HG03354 (cell line): ENCODE data around the gene HLA-DQA2.
"Not testable (repeated sequence)": the region's sequence is repeated elsewhere in the genome, so short reads cannot be mapped to it uniquely, and the experiment has no call there.

Experiments used
- ATAC-seq: cut with Tn5 transposase; IDR thresholded peaks from one replicate; pipeline ENCODE4 v1.9.1; 2021; ENCODE audit warnings: mild to moderate bottlenecking; ENCODE audit not compliant: unreplicated experiment, poor library complexity, severe bottlenecking

Gene HLA-DQA2

DNA sequence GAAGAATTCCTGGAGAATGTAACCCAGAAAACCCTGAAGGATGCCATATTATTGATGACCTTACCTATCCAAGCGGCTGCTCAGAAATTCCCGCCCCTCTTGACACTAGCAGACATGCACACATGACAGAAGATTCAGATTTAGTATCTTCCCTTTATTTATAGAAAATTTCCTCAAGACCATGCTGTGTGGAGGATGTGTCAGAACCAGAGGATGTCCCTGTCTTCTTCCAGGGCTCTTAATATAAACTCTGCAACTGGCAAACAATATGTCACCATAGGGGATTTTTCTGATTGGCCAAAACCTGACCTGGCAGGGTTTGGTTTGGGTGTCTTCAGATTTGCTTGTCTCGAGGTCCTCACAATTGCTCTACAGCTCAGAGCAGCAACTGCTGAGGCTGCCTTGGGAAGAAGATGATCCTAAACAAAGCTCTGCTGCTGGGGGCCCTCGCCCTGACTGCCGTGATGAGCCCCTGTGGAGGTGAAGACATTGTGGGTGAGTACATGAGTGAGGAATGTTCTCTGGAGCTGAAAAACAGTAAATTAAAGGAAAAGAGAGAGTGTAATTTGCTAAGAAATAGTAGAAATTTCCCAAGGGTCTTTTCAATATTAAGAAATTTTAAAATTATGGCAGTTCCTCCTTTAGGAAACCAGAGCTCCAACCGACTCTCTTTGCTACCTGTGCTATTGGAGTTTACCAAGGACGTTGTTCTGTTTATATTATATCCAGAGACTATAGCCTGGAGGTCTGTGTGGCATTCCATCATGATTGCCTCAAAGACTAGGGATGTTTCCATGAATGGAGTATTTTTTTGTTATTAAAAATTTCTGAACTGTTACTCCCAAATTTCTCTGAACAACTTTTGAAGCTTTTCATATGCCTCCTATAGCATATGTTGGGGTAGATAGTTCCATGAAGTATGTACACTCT is at the start of gene HLA-DQA2:
Gene HLA-DQA2, plus strand, starts transcription at position 361 of the 930 bp plus-strand sequence. Its CDS starts 53 bp downstream, at position 414.
- ATAC-seq: no peak

GRCh38 chr6:32692019-32692418 is 49.2 kb upstream of the HLA-DQA2 start:
- no peak for ATAC-seq

GRCh38 chr6:32697031-32697430 is 44.2 kb upstream of the HLA-DQA2 start:
- ATAC-seq: no peak

DNA sequence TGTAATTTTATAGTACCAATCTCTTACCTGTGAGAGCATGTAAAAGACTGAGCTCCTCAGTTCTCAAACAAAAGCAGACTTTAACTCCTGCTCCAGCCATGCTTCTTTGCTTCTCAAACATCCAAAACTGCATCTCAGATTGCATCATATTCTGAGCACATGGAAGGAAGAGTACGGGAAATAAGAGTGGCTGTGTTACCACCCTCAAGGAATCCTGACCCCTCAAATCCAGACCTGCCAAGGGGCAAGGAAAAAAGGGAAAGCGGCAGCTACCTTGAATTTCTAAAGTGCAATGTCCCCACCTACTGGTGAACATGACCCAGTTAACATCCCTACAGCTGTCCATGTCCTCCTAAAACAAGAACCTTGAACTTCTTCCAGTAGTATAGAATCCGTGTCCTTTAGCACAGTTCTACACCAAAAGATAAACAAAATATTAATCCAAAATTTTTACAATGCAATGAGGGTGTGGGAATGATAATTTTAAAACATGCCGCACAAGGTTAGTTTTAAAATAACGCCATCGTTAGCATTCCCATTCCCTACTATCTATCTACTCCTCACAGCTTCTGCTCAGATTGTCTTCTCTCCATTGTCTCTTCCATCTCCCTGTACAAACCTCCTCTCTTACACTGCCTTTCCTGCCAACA is 40.7 kb upstream of the HLA-DQA2 start:
- no peak for ATAC-seq

DNA sequence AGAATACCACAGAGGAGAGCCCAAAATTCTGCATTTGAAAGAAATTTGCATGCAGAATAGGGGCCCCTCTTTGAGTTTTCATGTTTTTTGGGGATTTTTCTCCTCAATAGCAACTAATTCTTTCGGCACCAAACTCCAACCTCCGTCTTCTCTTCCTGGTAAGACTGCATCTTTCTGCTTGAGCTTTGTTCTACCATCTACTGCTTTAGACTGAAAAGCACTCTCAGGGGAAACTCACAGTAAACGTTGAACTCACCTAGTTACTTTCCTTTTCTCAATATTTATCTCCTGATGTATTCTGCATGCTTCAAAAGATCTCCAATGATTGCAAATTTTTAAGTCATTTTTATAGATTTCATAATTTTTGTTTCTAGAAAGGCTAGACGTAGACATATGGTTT is 37.8 kb upstream of the HLA-DQA2 start:
- ATAC-seq: no peak

DNA sequence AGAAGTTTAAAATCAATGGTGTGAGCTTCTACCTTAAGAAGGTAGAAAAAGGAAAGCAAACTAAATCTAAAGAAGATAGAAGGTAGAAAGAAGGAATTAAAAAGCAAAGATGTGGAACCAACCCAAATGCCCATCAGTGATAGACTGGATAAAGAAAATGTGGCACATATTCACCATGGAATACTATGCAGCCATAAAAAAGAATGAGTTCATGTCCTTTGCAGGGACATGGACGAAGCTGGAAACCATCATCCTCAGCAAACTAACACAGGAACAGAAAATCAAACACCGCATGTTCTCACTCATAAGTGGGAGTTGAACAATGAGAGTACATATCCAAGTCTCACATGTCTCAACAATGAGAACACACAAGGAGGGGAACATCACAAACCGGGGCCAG is 36.0 kb upstream of the HLA-DQA2 start:
- ATAC-seq: not testable (repeated sequence)

- no peak for ATAC-seq
Measured at GRCh38 chr6:32709625-32710024, 31.6 kb upstream of the HLA-DQA2 start.

GRCh38 chr6:32713241-32713640 is 27.9 kb upstream of the HLA-DQA2 start:
- ATAC-seq: no peak

- no peak for ATAC-seq
Measured at GRCh38 chr6:32716396-32716795, 24.8 kb upstream of the HLA-DQA2 start.

DNA sequence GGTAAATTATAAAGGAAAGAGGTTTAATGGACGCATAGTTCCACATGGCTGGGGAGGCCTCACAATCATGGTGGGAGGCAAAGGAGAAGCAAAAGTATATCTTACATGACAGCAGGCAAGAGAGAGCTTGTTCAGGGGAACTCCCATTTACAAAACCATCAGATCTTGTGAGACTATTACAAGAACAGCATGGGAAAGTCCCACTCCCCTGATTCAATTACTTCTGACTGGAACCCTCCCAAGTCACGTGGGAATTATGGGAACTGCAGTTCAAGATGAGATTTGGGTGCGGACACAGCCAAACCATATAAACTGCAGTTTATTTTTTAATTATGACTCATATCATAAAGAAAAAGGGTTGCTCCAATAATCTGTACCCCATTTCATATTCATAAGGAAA is 22.3 kb upstream of the HLA-DQA2 start:
- no peak for ATAC-seq

DNA sequence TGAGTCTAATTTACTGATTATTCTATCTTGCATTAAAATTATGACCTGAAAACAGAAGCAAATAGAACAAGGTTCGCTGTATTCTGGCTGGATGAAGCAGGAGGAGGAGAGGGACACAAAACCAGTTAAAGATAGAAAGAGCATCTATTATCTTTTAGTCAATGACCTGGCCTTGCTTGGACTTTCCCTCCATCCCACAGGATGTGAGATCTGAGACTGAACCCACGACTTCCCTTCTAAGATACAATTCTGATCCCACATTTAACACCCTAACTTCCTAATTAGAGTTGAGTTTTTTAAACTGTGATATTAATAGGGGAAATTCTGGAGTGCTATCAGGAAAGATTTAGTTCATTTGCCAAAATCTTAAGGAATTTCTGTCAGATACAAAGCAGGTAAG is 3.1 kb upstream of the HLA-DQA2 start:
- ATAC-seq: no peak

- no peak for ATAC-seq
Measured at GRCh38 chr6:32742374-32742773, 1.2 kb downstream of the HLA-DQA2 start.

- no peak for ATAC-seq
Measured at GRCh38 chr6:32744776-32745175, 3.6 kb downstream of the HLA-DQA2 start.

GRCh38 chr6:32745649-32746048 is 4.5 kb downstream of the HLA-DQA2 start:
- not testable (repeated sequence) for ATAC-seq

- ATAC-seq: no peak
Measured at GRCh38 chr6:32752580-32752979, 11.4 kb downstream of the HLA-DQA2 start.

DNA sequence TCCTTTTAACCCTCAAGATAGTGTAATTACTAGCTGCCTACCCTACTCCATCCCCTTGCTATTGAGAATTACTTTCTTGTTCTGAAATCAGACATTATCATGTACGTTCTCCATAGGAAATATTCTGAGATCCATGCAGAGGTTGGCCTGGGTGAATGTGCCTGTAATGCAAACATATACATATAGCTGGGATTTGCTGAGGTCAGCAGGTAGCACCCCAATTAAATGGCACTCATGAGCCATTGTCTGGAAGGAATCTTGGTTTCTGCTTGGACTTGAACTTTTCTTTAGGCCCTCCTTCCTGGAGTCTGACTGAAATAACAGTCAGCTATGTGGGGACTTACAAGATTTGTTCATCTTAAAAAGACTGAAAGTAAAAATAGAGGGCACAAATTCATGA is 18.5 kb downstream of the HLA-DQA2 start:
- ATAC-seq: no peak

GRCh38 chr6:32761072-32761471 is 19.9 kb downstream of the HLA-DQA2 start:
- no peak for ATAC-seq

GRCh38 chr6:32761548-32761947 is 20.4 kb downstream of the HLA-DQA2 start:
- no peak for ATAC-seq

DNA sequence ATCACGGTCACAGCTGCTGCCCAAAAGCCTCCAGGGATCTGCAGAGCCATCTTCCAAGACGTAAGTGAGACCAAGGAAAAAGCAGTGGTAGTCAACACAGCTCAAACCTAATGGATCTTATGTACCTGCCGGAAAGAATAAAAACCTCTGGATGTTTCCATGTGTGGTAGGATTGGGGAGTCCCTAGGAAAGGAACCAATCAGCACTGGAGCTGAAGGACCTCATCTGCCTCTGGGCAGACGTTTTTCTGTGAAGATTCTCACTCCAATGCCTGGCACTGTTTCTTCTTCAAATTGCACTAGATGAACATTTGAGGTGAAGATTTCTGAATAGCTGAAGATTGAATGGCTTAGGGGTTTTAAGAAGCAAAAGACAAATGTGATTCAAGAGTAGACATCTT is 22.2 kb downstream of the HLA-DQA2 start, which contains the start of gene HLA-DQB2:
Gene HLA-DQB2, minus strand, starts transcription at position 112 of the 400 bp plus-strand sequence. Its CDS starts 62 bp downstream, at position 50.
- no peak for ATAC-seq

- ATAC-seq: no peak
Measured at GRCh38 chr6:32764048-32764447, 22.9 kb downstream of the HLA-DQA2 start.

- no peak for ATAC-seq
Measured at GRCh38 chr6:32772656-32773055, 31.5 kb downstream of the HLA-DQA2 start.
